Subcutaneous adipose tissue (tissue), 4 donors: ENCODE data around the gene DDX49. TPM values are rescaled to one million over a fixed set of nuclear protein-coding genes. Genes with fewer than 3 reads are reported as not detected.

Experiments used
- total RNA-seq, 4 donors: library from RNA; depleted of rRNA; stranded (reverse); fragments of >200 nt; gene quantifications; one replicate each; pipeline ENCODE4 v1.1.0, GENCODE V29; 2016
- TF ChIP-seq, protein P1 (sequence below): fragments of 450-650 bp; IDR thresholded peaks from one replicate; pipeline ENCODE4 v1.5.1; 2016; ENCODE audit warnings: low read depth, mild to moderate bottlenecking, control low read depth, antibody characterized with exemption, moderate library complexity

The DDX49 gene
- total RNA-seq, 4 donors from 2014 or later, result 17.0 to 38.2 (median 28.9) TPM

DNA sequence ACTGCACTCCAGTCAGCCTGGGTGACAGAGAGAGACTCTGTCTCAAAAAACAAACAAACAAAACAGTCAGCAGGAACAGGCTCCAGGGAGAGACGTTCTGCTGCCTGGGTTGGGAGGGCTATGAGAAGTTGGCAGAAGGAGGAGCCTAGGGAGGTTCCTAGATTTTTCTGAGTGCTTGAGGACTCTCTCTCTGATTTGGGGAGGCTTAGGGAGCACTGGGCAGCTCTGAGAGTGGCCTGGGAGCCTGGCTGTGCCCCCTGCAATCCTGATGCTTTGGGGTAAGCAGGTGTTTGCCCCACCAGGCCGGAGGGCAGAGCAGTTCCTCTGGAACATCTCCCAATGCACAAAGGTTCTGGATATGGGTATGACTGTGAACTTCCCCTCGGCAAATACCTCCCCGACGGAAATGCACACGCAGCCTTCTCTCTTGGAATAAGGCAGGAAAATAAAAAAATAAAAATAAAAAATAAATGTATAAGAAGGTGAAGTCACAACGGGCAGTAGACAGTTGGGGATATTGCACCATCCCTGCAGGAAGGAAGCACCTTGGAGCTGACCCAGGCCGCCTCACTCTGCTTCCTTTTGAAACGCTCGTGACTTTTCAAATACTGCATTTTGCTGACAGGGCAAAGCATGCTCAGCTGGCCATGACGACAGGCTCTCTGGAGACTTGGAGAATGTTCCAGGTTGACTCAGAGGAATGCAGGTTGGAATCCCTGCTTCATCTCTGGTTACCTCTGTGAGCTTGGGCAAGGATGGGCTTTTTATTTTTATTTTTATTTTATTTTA is 48.0 kb downstream of the DDX49 start:
- TF ChIP-seq, protein P1, sequence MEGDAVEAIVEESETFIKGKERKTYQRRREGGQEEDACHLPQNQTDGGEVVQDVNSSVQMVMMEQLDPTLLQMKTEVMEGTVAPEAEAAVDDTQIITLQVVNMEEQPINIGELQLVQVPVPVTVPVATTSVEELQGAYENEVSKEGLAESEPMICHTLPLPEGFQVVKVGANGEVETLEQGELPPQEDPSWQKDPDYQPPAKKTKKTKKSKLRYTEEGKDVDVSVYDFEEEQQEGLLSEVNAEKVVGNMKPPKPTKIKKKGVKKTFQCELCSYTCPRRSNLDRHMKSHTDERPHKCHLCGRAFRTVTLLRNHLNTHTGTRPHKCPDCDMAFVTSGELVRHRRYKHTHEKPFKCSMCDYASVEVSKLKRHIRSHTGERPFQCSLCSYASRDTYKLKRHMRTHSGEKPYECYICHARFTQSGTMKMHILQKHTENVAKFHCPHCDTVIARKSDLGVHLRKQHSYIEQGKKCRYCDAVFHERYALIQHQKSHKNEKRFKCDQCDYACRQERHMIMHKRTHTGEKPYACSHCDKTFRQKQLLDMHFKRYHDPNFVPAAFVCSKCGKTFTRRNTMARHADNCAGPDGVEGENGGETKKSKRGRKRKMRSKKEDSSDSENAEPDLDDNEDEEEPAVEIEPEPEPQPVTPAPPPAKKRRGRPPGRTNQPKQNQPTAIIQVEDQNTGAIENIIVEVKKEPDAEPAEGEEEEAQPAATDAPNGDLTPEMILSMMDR, result no peak

DNA sequence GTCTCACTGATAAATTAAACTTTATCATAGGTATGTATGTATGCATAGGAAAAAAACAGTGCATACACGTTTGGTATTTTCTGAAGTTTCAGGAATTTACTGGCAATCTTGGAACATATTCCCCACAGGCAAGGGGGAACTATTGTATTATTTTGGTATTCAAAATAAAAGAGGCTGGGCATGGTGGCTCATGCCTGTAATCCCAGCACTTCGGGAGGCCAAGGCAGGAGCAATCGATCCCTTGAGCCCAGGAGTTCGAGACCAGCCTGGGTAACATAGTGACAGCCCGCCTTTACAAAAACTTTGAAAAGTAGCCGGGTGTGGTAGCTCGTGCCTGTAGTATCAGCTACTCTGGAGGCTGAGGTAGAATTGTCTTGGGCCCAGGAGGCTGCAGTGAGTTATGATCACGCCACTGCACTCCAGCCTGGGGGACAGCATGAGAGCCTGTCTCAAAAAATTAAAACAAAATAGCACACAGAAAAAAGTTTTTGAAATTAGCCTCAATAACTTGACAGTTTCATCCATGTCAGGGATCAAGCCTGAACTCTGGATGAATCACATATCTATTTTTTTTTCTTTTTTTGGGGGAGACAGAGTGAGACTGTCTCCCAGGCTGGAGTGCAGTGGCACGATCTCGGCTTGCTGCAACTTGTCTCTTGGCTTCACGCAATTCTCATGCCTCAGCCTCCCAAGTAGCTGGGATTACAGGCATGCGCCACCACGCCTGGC is 50.6 kb downstream of the DDX49 start:
- TF ChIP-seq, protein P1, result no peak

DNA sequence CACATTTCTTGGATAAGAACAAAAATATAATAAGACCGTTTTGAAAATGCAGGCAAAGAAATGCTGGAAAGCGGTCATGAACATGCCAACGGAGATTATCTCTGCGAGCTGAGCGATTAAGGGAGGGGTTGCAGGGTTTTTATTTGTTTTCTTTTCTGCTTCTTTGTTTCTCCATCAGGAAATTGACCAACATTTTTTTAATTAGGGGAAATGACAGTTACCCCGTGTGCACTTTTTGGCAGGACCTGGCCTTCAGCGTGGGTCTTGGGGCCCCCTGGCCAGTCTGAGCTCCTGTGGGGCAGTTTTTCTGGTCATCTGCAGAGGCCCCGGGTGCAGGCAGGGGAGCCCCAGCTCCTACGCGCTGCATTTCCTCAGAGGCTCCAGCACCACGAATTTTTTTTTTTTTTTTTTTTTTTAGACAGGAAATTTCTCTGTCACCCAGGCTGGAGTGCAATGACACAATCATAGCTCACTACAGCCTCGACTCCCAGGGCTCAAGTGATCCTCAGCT is 52.8 kb downstream of the DDX49 start:
- TF ChIP-seq, protein P1, result no peak

DNA sequence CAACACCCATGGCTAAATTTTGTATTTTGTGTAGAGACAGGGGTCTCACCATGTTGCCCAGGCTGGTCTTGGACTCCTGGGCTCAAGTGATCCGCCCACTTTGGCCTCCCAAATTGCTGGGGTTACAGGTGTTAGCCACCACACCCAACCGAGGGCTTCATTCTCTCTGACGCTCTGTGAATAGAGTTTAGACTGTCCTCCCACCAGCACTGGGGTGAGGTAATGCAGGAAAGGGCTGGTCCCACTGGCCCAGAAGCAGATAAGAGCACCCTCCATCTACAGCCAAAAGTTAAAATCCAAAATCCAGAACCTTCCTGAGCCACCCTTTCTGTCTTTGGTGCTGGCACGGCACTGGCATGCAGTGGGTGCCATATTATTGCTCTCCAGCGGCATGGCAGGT is 53.3 kb downstream of the DDX49 start:
- TF ChIP-seq, protein P1, result no peak

DNA sequence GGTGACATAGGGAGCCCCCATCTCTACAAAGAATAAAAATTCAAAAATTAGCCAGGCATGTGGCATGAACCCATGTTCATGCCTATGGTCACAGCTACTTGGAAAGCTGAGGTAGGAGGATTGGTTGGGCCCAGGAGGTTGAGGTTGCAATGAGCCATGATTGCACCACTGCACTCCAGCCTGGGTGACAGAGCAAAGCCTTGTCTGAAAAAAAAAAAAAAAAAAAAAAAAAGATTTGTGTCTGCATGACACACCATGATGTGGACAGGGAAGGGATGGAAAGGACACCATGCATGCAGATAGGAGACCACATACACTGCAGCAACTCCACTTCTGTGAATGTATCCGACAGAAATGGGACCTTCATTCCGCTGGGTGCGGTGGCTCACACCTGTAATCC is 55.5 kb downstream of the DDX49 start:
- TF ChIP-seq, protein P1, result no peak

DNA sequence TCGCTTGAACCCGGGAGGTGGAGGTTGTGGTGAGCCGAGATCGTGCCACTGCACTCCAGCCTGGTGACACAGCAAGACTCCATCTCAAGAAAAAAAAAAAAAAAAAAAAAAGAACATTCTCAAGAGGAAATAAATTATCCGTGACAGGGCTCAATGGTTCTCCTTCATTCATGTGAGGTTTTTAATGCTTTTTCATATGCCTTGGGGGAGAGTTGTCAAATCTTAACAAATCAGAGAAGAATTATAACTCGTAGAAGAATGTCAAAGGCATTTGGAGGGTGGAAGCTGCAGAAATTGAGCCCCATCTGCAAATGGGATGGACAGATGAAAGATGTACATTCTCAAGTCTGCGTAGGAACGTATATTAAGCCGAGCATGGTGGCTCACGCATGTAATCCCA is 56.4 kb downstream of the DDX49 start:
- TF ChIP-seq, protein P1, result no peak

Other genes starting within 250 kb of the DDX49 start
- 1 to 10 TPM; 2.0 to 8.3 (median 3.9) TPM for gene CRTC1, start 236.0 kb upstream of the DDX49 start, total RNA-seq
- gene COMP, start 128.4 kb upstream of the DDX49 start, total RNA-seq, result 10 to 100 TPM in 3 of 4 donors, 1 to 10 TPM in 1; 6.2 to 48.0 (median 14.2) TPM
- 100 to 1,000 TPM in 1 of 4 donors, 10 to 100 TPM in 3; 39.8 to 115 (median 68.3) TPM for gene UPF1, start 87.8 kb upstream of the DDX49 start, total RNA-seq
- gene CERS1, start 23.6 kb upstream of the DDX49 start, total RNA-seq, result not detected
- gene COPE, start 328 bp upstream of the DDX49 start, total RNA-seq, result 100 to 1,000 TPM in 3 of 4 donors, 10 to 100 TPM in 1; 97.3 to 164 (median 144) TPM
- 10 to 100 TPM in 3 of 4 donors, 1 to 10 TPM in 1; 7.5 to 60.2 (median 41.1) TPM for gene HOMER3, start 21.5 kb downstream of the DDX49 start, total RNA-seq
- 10 to 100 TPM; 29.2 to 59.5 (median 42.2) TPM for gene SUGP2, start 113.8 kb downstream of the DDX49 start, total RNA-seq
- gene ARMC6, start 113.9 kb downstream of the DDX49 start, total RNA-seq, result 10 to 100 TPM; 12.6 to 28.2 (median 18.6) TPM
- 10 to 100 TPM in 2 of 4 donors, 1 to 10 TPM in 2; 4.1 to 17.3 (median 8.1) TPM for gene SLC25A42, start 144.3 kb downstream of the DDX49 start, total RNA-seq
- gene TMEM161A, start 218.8 kb downstream of the DDX49 start, total RNA-seq, result 10 to 100 TPM in 3 of 4 donors, 1 to 10 TPM in 1; 9.5 to 21.1 (median 10.2) TPM